ENCODE data around the gene TNFSF13B.

GRCh38 chr13:108283110-108283509 is 13.6 kb downstream of the TNFSF13B start:
- no peak for TF ChIP-seq CTCF (IDR thresholded peaks at IDR 0.05)
- no peak for TF ChIP-seq EZH2 (IDR thresholded peaks at IDR 0.05; ENCODE audit: borderline replicate concordance, insufficient read depth, low read depth, low read length, poor library complexity, severe bottlenecking)
